PC-3 (cell line): ENCODE results near the gene LRRN4. TPM values are rescaled to one million over a fixed set of nuclear protein-coding genes. Genes with fewer than 3 reads are reported as not detected.

ENCODE experiments used
- ATAC-seq: fragments of 200-7000 bp; cut with Tn5 transposase; 2 replicates; pipeline ENCODE4 v1.9.1; 2020; ENCODE audit warnings: mild to moderate bottlenecking, moderate library complexity
- BruUV-seq: library from RNA; stranded (reverse); fragments of 400-500 nt; replicated peaks from 2 replicates; lab custom pipeline; 2021; lab: Mats Ljungman, UMichigan
- CTCF ChIA-PET: fragments of 300-600 bp; sonication (Branson Sonifier 250); formaldehyde crosslinking; loops from one replicate; lab custom pipeline; 2022; ENCODE audit warnings: antibody characterized with exemption; lab: Charles Lee
- POLR2A ChIA-PET: fragments of 300-600 bp; sonication (Branson Sonifier 250); formaldehyde crosslinking; loops from one replicate; lab custom pipeline; 2022; ENCODE audit warnings: antibody characterized with exemption; ENCODE audit not compliant: unreplicated experiment; lab: Charles Lee
- DNase-seq: peaks from one replicate; pipeline ENCODE4 v3.0.0-alpha.2; 2015
- H2AFZ ChIP-seq: fragments of 300-600 bp; sonication (generic); 2 replicates; pipeline ENCODE4 v1.6.0; 2016; ENCODE audit warnings: antibody characterized with exemption, low read length
- H3F3A ChIP-seq: fragments of 300-600 bp; sonication (generic); one replicate; pipeline ENCODE4 v1.6.0; 2017; ENCODE audit warnings: antibody characterized with exemption, low read length, control low read depth, mild to moderate bottlenecking; ENCODE audit not compliant: unreplicated experiment
- H3K27ac ChIP-seq: fragments of 300-600 bp; sonication (generic); 2 replicates; pipeline ENCODE4 v1.5.1; 2016; ENCODE audit warnings: mild to moderate bottlenecking, low read length
- H3K27me3 ChIP-seq: fragments of 300-600 bp; sonication (generic); 2 replicates; pipeline ENCODE4 v1.6.1; 2016; ENCODE audit warnings: low read length, mixed read lengths
- H3K36me3 ChIP-seq: fragments of 300-600 bp; sonication (generic); 2 replicates; pipeline ENCODE4 v1.6.1; 2016; ENCODE audit warnings: low read depth, mixed run types, low read length, mixed read lengths
- H3K4me1 ChIP-seq: fragments of 300-600 bp; sonication (generic); 2 replicates; pipeline ENCODE4 v1.5.1; 2016; ENCODE audit warnings: low read length; ENCODE audit not compliant: insufficient read depth
- H3K4me2 ChIP-seq: fragments of 300-600 bp; sonication (generic); 2 replicates; pipeline ENCODE4 v1.6.0; 2016; ENCODE audit warnings: low read length
- H3K4me3 ChIP-seq: fragments of 300-600 bp; sonication (generic); 2 replicates; pipeline ENCODE4 v1.5.1; 2016; ENCODE audit warnings: mild to moderate bottlenecking, low read length, mixed read lengths
- H3K79me2 ChIP-seq: fragments of 300-600 bp; sonication (generic); 2 replicates; pipeline ENCODE4 v1.6.1; 2017; ENCODE audit warnings: low read length, mixed read lengths
- H3K9ac ChIP-seq: fragments of 300-600 bp; sonication (generic); 2 replicates; pipeline ENCODE4 v1.6.0; 2016; ENCODE audit warnings: mild to moderate bottlenecking, low read length
- H3K9me2 ChIP-seq: fragments of 300-600 bp; sonication (generic); replicated peaks from 2 replicates; pipeline ENCODE4 v1.6.1; 2016; ENCODE audit warnings: mixed run types, low read length, mixed read lengths
- H3K9me3 ChIP-seq: fragments of 300-600 bp; sonication (generic); 2 replicates; pipeline ENCODE4 v1.6.1; 2016; ENCODE audit warnings: low read length, mixed read lengths
- H4K20me1 ChIP-seq: fragments of 300-600 bp; sonication (generic); 2 replicates; pipeline ENCODE4 v1.6.1; 2016; ENCODE audit warnings: low read length, mixed read lengths
- CTCF ChIP-seq: fragments of 300-600 bp; sonication (generic); conservative IDR thresholded peaks from 2 replicates; pipeline ENCODE4 v1.5.1; 2017; ENCODE audit warnings: antibody characterized with exemption, low read depth, mild to moderate bottlenecking, low read length
- EZH2 ChIP-seq: fragments of 300-600 bp; sonication (generic); IDR thresholded peaks from one replicate; pipeline ENCODE4 v1.6.1; 2017; ENCODE audit warnings: antibody characterized with exemption, mild to moderate bottlenecking, low read length; ENCODE audit not compliant: unreplicated experiment
- EZH2phosphoT487 ChIP-seq: fragments of 300-600 bp; sonication (generic); IDR thresholded peaks from 2 replicates; pipeline ENCODE4 v1.6.1; 2018; ENCODE audit warnings: mild to moderate bottlenecking, antibody characterized with exemption, low read length, borderline replicate concordance
- intact Hi-C: fragments of 100-400 bp; cut with micrococcal nuclease; formaldehyde crosslinking; loops from 2 replicates; pipeline ENCODE4 v1.9.0; 2023
- total RNA-seq: library from RNA; depleted of rRNA; stranded (reverse); fragments of >200 nt; gene quantifications from 2 replicates; pipeline ENCODE4 v1.2.3, GENCODE V29; 2014

LRRN4 gene
- total RNA-seq, 1 experiment from 2014 or later = 0.44 TPM

GRCh38 chr20:6075428-6076219 lies 21.8 kb upstream of the LRRN4 start:
- H3K4me2 ChIP-seq = no peak overlapping the region
- TF ChIP-seq CTCF (no peak), EZH2phosphoT487 (no peak)
- BruUV-seq = no TSS peak
- no peaks in the 10 kb centered on the region for H3K4me1 ChIP-seq
- intact Hi-C loops = loop anchor here (5.0 kb wide), 1 partner anchor 123 kb away; the partner anchor contains the start of genes MCM8 and TRMT6
- H3K4me3 ChIP-seq = no peak overlapping the region
- ATAC-seq = no peak
- no peak overlapping the region for H2AFZ ChIP-seq
- DNase-seq = no peak
- no peak overlapping the region for H3K9ac ChIP-seq
- POLR2A ChIA-PET = no interaction called here
- H3K9me2 ChIP-seq = no peaks in the 10 kb centered on the region
- peaks cover 69% of the 10 kb centered on the region for H3K36me3 ChIP-seq
- H3K9me3 ChIP-seq = no peaks in the 10 kb centered on the region
- no peaks in the 10 kb centered on the region for H3F3A ChIP-seq
- H3K79me2 ChIP-seq = no peaks in the 10 kb centered on the region
- H4K20me1 ChIP-seq = no peaks in the 10 kb centered on the region
- H3K27me3 ChIP-seq = no peaks in the 10 kb centered on the region
- no peak overlapping the region for H3K27ac ChIP-seq
- CTCF ChIA-PET = no interaction called here

GRCh38 chr20:6074784-6075183 lies 20.9 kb upstream of the LRRN4 start:
- ChIA-PET POLR2A (no interaction called here), CTCF (no interaction called here)
- no peak overlapping the region for H3K9ac ChIP-seq
- H3K27me3 ChIP-seq = no peaks in the 10 kb centered on the region
- no peak overlapping the region for H2AFZ ChIP-seq
- ATAC-seq (no peak), DNase-seq (no peak)
- TF ChIP-seq CTCF (no peak), EZH2phosphoT487 (no peak), EZH2 (no peak)
- no peaks in the 10 kb centered on the region for H3K79me2 ChIP-seq
- intact Hi-C loops = loop anchor here (5.0 kb wide), 2 partner anchors 47 to 122 kb away; partner anchors contain the start of genes MCM8 and TRMT6
- no peak overlapping the region for H3K27ac ChIP-seq
- H3K4me1 ChIP-seq = no peaks in the 10 kb centered on the region
- no peaks in the 10 kb centered on the region for H3K9me3 ChIP-seq
- no peaks in the 10 kb centered on the region for H4K20me1 ChIP-seq
- H3F3A ChIP-seq = no peaks in the 10 kb centered on the region
- peaks cover 61% of the 10 kb centered on the region for H3K36me3 ChIP-seq
- H3K4me3 ChIP-seq = no peak overlapping the region
- no TSS peak for BruUV-seq
- no peak overlapping the region for H3K4me2 ChIP-seq
- no peaks in the 10 kb centered on the region for H3K9me2 ChIP-seq

- CTCF ChIA-PET = interaction anchor here (0.5 kb wide), 1 partner anchor 103 kb away, joined by 5 read pairs; no protein-coding TSS in a partner anchor
- Histone ChIP-seq H2AFZ (no peak overlapping the region), H3F3A (no peaks in the 10 kb centered on the region)
Observed at GRCh38 chr20:6074145-6074561, 20.3 kb upstream of the LRRN4 start.

More at GRCh38 chr20:6074145-6074561, 20.3 kb upstream of the LRRN4 start:
- Histone ChIP-seq H3K4me1 (no peaks in the 10 kb centered on the region), H3K27ac (no peak overlapping the region), H3K79me2 (no peaks in the 10 kb centered on the region), H3K9ac (no peak overlapping the region), H3K27me3 (no peaks in the 10 kb centered on the region), H4K20me1 (no peaks in the 10 kb centered on the region), H3K4me3 (no peak overlapping the region), H3K9me3 (no peaks in the 10 kb centered on the region), H3K9me2 (no peaks in the 10 kb centered on the region), H3K36me3 (peaks cover 54% of the 10 kb centered on the region), H3K4me2 (no peak overlapping the region)
- intact Hi-C loops = loop anchor here (5.0 kb wide), 1 partner anchor 47 kb away; no protein-coding TSS in a partner anchor
- no peak for TF ChIP-seq EZH2
- TF ChIP-seq CTCF = peak; percentile 53; the same call in 1 of the 2 replicates
- DNase-seq = peak; percentile 26
- no TSS peak for BruUV-seq
- POLR2A ChIA-PET = interaction anchor here (0.7 kb wide), 1 partner anchor 126 kb away, joined by 8 read pairs; no protein-coding TSS in a partner anchor
- peak; percentile 82 for ATAC-seq
